Fibroblast of pulmonary artery (primary cell): ENCODE measurements around the gene FAM227B.
"Not testable (repeated sequence)": the region's sequence is repeated elsewhere in the genome, so short reads cannot be mapped to it uniquely, and the experiment has no call there.

ENCODE experiments used
- DNase-seq: peaks from one replicate; pipeline ENCODE4 v3.0.0-alpha.2; 2010; ENCODE audit warnings: low read depth
- H3K4me3 ChIP-seq: replicated peaks from 2 replicates; pipeline ENCODE4 v1.5.1; 2011; ENCODE audit warnings: low read depth, mild to moderate bottlenecking, control low read depth, low read length, moderate library complexity
- TF ChIP-seq, protein P1 (sequence below): IDR thresholded peaks from 2 replicates; pipeline ENCODE4 v1.5.1; 2011; ENCODE audit warnings: mild to moderate bottlenecking, control low read depth, low read length, inconsistent platforms; ENCODE audit errors: missing control alignments

The FAM227B gene

GRCh38 chr15:49620658-49621368 lies at the start of gene FAM227B, which contains the start of gene DTWD1:
TSS of gene FAM227B (minus strand) at chr15:49620818. CDS start at chr15:49615171, 5,647 bp downstream.
TSS of gene DTWD1 (plus strand) at chr15:49621048. CDS start at chr15:49625168, 4,120 bp downstream.
- H3K4me3 ChIP-seq: peak within 1 kb of the TSS; percentile 82
- TF ChIP-seq, protein P1, sequence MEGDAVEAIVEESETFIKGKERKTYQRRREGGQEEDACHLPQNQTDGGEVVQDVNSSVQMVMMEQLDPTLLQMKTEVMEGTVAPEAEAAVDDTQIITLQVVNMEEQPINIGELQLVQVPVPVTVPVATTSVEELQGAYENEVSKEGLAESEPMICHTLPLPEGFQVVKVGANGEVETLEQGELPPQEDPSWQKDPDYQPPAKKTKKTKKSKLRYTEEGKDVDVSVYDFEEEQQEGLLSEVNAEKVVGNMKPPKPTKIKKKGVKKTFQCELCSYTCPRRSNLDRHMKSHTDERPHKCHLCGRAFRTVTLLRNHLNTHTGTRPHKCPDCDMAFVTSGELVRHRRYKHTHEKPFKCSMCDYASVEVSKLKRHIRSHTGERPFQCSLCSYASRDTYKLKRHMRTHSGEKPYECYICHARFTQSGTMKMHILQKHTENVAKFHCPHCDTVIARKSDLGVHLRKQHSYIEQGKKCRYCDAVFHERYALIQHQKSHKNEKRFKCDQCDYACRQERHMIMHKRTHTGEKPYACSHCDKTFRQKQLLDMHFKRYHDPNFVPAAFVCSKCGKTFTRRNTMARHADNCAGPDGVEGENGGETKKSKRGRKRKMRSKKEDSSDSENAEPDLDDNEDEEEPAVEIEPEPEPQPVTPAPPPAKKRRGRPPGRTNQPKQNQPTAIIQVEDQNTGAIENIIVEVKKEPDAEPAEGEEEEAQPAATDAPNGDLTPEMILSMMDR: no peak
- peak; percentile 99 for DNase-seq

DNA sequence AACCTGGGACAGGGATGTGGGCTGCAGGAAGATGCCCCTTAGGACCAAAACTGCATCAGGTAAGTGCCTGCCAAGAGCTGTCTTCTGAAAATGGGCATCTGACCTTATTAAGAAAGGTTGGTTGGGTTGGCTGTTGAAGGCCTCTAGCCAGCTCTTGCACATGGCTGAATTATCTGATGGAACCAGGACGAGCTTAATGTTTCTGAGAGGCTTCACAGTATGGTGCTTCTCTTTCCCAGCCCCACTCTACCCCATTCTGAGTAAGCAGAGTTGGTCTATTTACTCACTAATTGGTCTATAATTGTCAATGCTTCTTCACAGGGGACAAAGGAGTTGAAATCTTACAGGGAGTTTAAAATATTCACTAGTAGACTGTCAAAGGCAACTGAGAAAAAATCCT lies 48.7 kb upstream of the FAM227B start:
- TF ChIP-seq, protein P1: no peak
- DNase-seq: no peak
- no peak overlapping the region for H3K4me3 ChIP-seq

DNA sequence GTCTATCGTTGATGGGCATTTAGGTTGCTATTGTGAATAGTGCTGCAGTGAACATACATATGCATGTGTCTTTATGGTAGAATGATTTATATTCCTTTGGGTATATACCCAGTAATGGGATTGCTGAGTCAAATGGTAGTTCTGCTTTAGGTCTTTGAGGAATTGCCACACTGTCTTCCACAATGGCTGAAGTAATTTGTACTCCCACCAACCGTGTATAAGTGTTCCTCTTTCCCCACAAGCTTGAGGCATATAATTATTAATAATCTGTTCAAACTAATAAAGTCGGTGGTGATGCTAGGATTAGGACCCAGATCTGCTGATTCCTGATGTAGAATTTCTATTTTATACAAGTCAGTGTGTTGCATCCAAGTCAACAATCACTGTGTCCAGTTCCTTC lies 45.9 kb upstream of the FAM227B start:
- H3K4me3 ChIP-seq, DNase-seq: not testable (repeated sequence)

DNA sequence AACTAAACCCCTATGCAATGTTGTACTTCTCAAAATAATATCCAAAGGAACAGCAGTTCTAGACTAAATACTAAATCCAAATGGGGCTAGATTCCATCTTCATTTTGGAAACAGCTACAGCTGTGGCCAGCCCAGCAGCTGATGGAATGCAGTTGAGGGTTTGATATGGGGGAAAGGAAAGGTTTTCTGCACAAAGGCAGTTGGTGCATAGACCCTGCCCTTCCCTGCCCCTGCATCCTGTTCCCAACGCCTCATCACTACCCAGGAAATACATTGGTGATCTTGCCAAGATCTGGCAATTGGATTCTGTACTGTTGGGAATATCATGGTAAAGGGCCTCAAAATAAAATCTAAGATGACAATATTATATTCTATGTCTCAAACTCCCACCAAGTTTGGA lies 44.1 kb upstream of the FAM227B start:
- H3K4me3 ChIP-seq: no peak overlapping the region
- TF ChIP-seq, protein P1: no peak
- DNase-seq: no peak

GRCh38 chr15:49656734-49657133 lies 36.1 kb upstream of the FAM227B start:
- TF ChIP-seq, protein P1: no peak
- DNase-seq: no peak
- H3K4me3 ChIP-seq: no peak overlapping the region

GRCh38 chr15:49652922-49653321 lies 32.3 kb upstream of the FAM227B start:
- no peak for DNase-seq
- H3K4me3 ChIP-seq: no peak overlapping the region
- TF ChIP-seq, protein P1: no peak

DNA sequence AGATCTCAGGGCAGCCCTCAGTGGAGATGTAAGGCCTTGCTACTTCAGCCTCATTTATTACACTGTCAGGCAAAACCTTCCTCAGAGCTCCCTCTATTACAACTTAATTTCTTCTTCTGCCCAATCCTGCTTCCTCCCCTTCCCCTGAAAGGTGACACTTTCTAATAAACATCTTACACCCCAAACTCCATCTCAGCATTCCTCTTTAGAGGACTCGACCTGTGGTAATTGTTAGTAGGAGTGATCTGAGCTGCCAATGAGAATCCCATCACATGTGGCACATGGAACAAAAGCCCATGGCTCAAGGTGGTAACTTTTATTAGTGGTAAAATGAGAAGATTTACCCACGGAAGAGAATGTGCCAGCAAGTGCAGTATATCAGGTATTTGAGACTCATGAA lies 30.1 kb upstream of the FAM227B start:
- H3K4me3 ChIP-seq: no peak overlapping the region
- TF ChIP-seq, protein P1: no peak
- DNase-seq: no peak
